Sigmoid colon (tissue), 7 donors: ENCODE results near the gene ANKRD61. TPM values are rescaled to one million over a fixed set of nuclear protein-coding genes. Genes with fewer than 3 reads are reported as not detected.
A peak's percentile ranks its signal among the peaks of the same experiment; 100 is the strongest.

ENCODE experiments used
- DNase-seq: peaks from one replicate; pipeline ENCODE4 v3.0.0-alpha.2; 2019
- H3K27ac ChIP-seq, 4 donors: fragments of 200-600 bp; sonication (generic); one replicate each; pipeline ENCODE4 v1.5.1; 2016 to 2019; ENCODE audit warnings: mild to moderate bottlenecking in 1 of 4
- H3K27me3 ChIP-seq, 3 donors: fragments of 200-600 bp; sonication (generic); one replicate each; pipeline ENCODE4 v1.5.1; 2019; ENCODE audit warnings: mild to moderate bottlenecking in 1 of 3
- H3K36me3 ChIP-seq, 4 donors: fragments of 200-600 bp; sonication (generic); one replicate each; pipeline ENCODE4 v1.5.1; 2016 to 2019
- H3K4me1 ChIP-seq, 4 donors: fragments of 200-600 bp; sonication (generic); one replicate each; pipeline ENCODE4 v1.5.1; 2017 to 2019
- H3K4me3 ChIP-seq, 4 donors: fragments of 200-600 bp; sonication (generic); one replicate each; pipeline ENCODE4 v1.5.1; 2017 to 2019; ENCODE audit warnings: mild to moderate bottlenecking in 2 of 4, moderate library complexity in 1 of 4
- H3K9me3 ChIP-seq, 4 donors: fragments of 200-600 bp in 3 of 4; sonication (generic) in 3 of 4; one replicate each; pipeline versions ENCODE4 v1.5.1 to v1.6.1; 2013 to 2019
- CTCF ChIP-seq, 4 experiments: fragments of 450-650 bp in 3 of 4; fragments of 200-600 bp in 1 of 4; IDR thresholded peaks; one replicate each; pipeline ENCODE4 v1.5.1; 2016 to 2019; ENCODE audit warnings: antibody characterized with exemption in 4 of 4, mild to moderate bottlenecking in 3 of 4, moderate library complexity in 2 of 4
- EP300 ChIP-seq, 4 donors: sonication (generic); formaldehyde crosslinking; IDR thresholded peaks; one replicate each; pipeline ENCODE4 v1.6.1; 2017; ENCODE audit warnings: antibody characterized with exemption in 4 of 4
- POLR2A ChIP-seq, 2 donors: fragments of 450-650 bp; IDR thresholded peaks; one replicate each; pipeline ENCODE4 v1.6.1; 2016; ENCODE audit warnings: antibody characterized with exemption in 2 of 2, mild to moderate bottlenecking in 2 of 2, moderate library complexity in 2 of 2
- POLR2AphosphoS5 ChIP-seq, 4 donors: sonication (generic); formaldehyde crosslinking; IDR thresholded peaks; one replicate each; pipeline ENCODE4 v1.6.1; 2017; ENCODE audit warnings: antibody characterized with exemption in 4 of 4
- WGBS, 2 donors: extraction: QIAGEN DNeasy Blood & Tissue Kit; methylation state at CpG; one replicate each; pipeline ENCODE4 v1.1.7; 2013; 5-methylcytosine and 5-hydroxymethylcytosine counted together
- intact Hi-C: fragments of 100-400 bp; cut with DNase I; formaldehyde crosslinking; loops from one replicate; pipeline ENCODE4 v1.15.1; 2023
- polyA plus RNA-seq, 3 donors: library from polyadenylated mRNA; stranded (reverse); fragments of 200-250 nt; gene quantifications; one replicate each; pipeline ENCODE4 v1.2.3, GENCODE V29; 2013
- total RNA-seq, 4 donors: library from RNA; depleted of rRNA; stranded (reverse); fragments of >200 nt; gene quantifications; one replicate each; pipeline ENCODE4 v1.1.0, GENCODE V29; 2016
- donor health status: healthy with polysubstance abuse.
- donor health status: Bipolar disorder and iron deficiency.
- donor health status: healthy.

The ANKRD61 gene
- total and polyA plus RNA-seq, 7 donors = not detected

DNA sequence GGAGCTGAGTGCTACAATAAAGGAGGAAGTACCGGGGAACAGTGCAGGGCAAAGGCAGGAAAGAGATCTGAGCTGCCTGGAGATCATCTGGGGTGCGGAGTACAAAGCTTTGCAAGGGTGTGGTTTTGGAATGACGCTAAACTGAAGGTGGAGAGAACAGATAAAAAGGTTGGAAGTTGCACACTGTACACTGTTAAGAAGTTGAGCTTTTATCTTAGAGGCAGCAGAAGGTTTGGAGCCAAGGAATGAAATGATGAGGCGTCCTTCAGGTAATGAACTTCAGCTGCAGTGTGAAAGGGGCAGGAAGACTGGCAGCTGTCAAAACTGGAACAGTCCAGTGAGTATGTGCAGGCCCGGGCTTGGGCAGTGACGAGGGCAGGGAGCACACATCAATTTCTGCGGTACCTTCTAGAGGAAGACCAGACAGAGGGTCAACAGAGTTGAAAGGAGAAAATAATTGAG is 7.2 kb upstream of the ANKRD61 start:
- Histone ChIP-seq H3K4me3 (no peak overlapping the region), H3K9me3 (no peaks in the 10 kb centered on the region), H3K36me3 (peaks cover 15 to 100% (median 55%) of the 10 kb centered on the region in 4 donors), H3K27ac (no peak overlapping the region), H3K4me1 (no peaks in the 10 kb centered on the region), H3K27me3 (no peaks in the 10 kb centered on the region)
- 34 to 78% methylated on average over 7 of the region's 7 CpGs for WGBS, 2 donors
- TF ChIP-seq POLR2AphosphoS5 (IDR thresholded peaks at IDR 0.05) (no peak), POLR2A (IDR thresholded peaks at IDR 0.05) (no peak), CTCF (IDR thresholded peaks at IDR 0.05) (no peak), EP300 (IDR thresholded peaks at IDR 0.05) (no peak)
- intact Hi-C loops = no loop called here
- no peak for DNase-seq

GRCh38 chr7:6026011-6026819 is 5.0 kb upstream of the ANKRD61 start:
- DNase-seq = peak; percentile 74
- Histone ChIP-seq H3K9me3 (no peaks in the 10 kb centered on the region), H3K27ac (peak overlapping the region; percentile 50 to 65 (median 55)), H3K4me1 (no peaks in the 10 kb centered on the region), H3K36me3 (peaks cover 11 to 100% (median 47%) of the 10 kb centered on the region in 4 donors), H3K27me3 (no peaks in the 10 kb centered on the region), H3K4me3 (peak overlapping the region in 2 of 4 donors; percentile 25 to 33)
- 39 to 61% methylated on average over 22 of the region's 22 CpGs for WGBS, 2 donors
- intact Hi-C loops = no loop called here
- TF ChIP-seq CTCF (IDR thresholded peaks at IDR 0.05) (no peak), POLR2A (IDR thresholded peaks at IDR 0.05) (peak in 1 of 2 donors; percentile 9)

GRCh38 chr7:6026820-6027311 is 4.3 kb upstream of the ANKRD61 start:
- Histone ChIP-seq H3K27ac (peak overlapping the region; percentile 50 to 65 (median 55)), H3K4me3 (peak overlapping the region in 1 of 4 donors; percentile 33), H3K9me3 (no peaks in the 10 kb centered on the region), H3K27me3 (no peaks in the 10 kb centered on the region), H3K36me3 (peaks cover 11 to 100% (median 45%) of the 10 kb centered on the region in 4 donors), H3K4me1 (no peaks in the 10 kb centered on the region)
- TF ChIP-seq POLR2AphosphoS5 (IDR thresholded peaks at IDR 0.05) = no peak
- 38 to 63% methylated on average over 12 of the region's 12 CpGs for WGBS, 2 donors
- DNase-seq = no peak
- intact Hi-C loops = no loop called here

- H3K36me3 ChIP-seq = peaks cover 11 to 99% (median 38%) of the 10 kb centered on the region in 4 donors
- intact Hi-C loops = no loop called here
- no peak for DNase-seq
Observed at GRCh38 chr7:6027806-6028365, 3.3 kb upstream of the ANKRD61 start.

More at GRCh38 chr7:6027806-6028365, 3.3 kb upstream of the ANKRD61 start:
- TF ChIP-seq POLR2A (IDR thresholded peaks at IDR 0.05) (no peak), POLR2AphosphoS5 (IDR thresholded peaks at IDR 0.05) (no peak), EP300 (IDR thresholded peaks at IDR 0.05) (no peak), CTCF (IDR thresholded peaks at IDR 0.05) (no peak)
- no peaks in the 10 kb centered on the region for H3K9me3 ChIP-seq
- no peaks in the 10 kb centered on the region for H3K27me3 ChIP-seq
- no peaks in the 10 kb centered on the region for H3K4me1 ChIP-seq
- H3K27ac ChIP-seq = no peak overlapping the region
- 94 to 98% methylated on average over 1 of the region's 1 CpG for WGBS, 2 donors
- no peak overlapping the region for H3K4me3 ChIP-seq
